Measurements from ENCODE around the gene ZNF639. TPM values are rescaled to one million over a fixed set of nuclear protein-coding genes. Genes with fewer than 3 reads are reported as not detected.
"Not testable (repeated sequence)": the region's sequence is repeated elsewhere in the genome, so short reads cannot be mapped to it uniquely, and the experiment has no call there.

The ZNF639 gene
- total and polyA plus RNA-seq, 10 of the 15 experiments (the other 5 are each of a cell fraction or from before 2014, with no cell fraction given), result 16.3 to 61.2 (median 35.3) TPM

- TF ChIP-seq PRDM15 (CRISPR knock-in tag; IDR thresholded peaks at IDR 0.05) (no peak), ATF7 (IDR thresholded peaks at IDR 0.05; ENCODE audit: low read depth) (no peak), ESRRA (IDR thresholded peaks at IDR 0.05; ENCODE audit: low read length) (no peak), NFYB (IDR thresholded peaks at IDR 0.05; ENCODE audit: insufficient read depth, low read depth, low read length) (no peak), MAX (IDR thresholded peaks at IDR 0.05; ENCODE audit: low read depth, low read length) (no peak), MTA3 (IDR thresholded peaks at IDR 0.05; ENCODE audit: borderline replicate concordance, low read length) (no peak)
Observed at GRCh38 chr3:179304605-179305004, 18.2 kb upstream of the ZNF639 start (continued).

- DNase-seq (ENCODE audit: low read depth, low spot score); in situ Hi-C loops (cut with MboI); H3K9me3 ChIP-seq (replicated peaks; ENCODE audit: control insufficient read depth, insufficient read depth, low read length); BruUV-seq (replicated peaks); FAIRE-seq; intact Hi-C loops (cut with micrococcal nuclease; ENCODE audit: unreplicated experiment); ATAC-seq; H3K4me1 ChIP-seq (ENCODE audit: control insufficient read depth, insufficient read depth, low read length); H3K27ac ChIP-seq (ENCODE audit: control insufficient read depth, insufficient read depth); H2AFZ ChIP-seq (ENCODE audit: control insufficient read depth, low read depth, low read length); H3K79me2 ChIP-seq (ENCODE audit: control insufficient read depth, insufficient read depth, low read length); H3K27me3 ChIP-seq (replicated peaks in 1 of 2; ENCODE audit: control insufficient read depth in 2 of 2, insufficient read depth in 2 of 2, low read length in 1 of 2); H3K4me2 ChIP-seq (ENCODE audit: control insufficient read depth, insufficient read depth); H3K36me3 ChIP-seq (ENCODE audit: control insufficient read depth in 2 of 2, insufficient read depth in 2 of 2, low read length in 1 of 2); H3K9ac ChIP-seq (ENCODE audit: control insufficient read depth, insufficient read depth, low read length); H3K4me3 ChIP-seq; H4K20me1 ChIP-seq (ENCODE audit: control insufficient read depth, insufficient read depth); RAD21 ChIA-PET (ENCODE audit: unreplicated experiment): not testable (repeated sequence)
- 66% methylated on average over 2 of the region's 2 CpGs for WGBS (ENCODE audit: insufficient coverage, insufficient replicate concordance, low lambda C conversion rate, missing lambda C conversion rate)
- SMC1A ChIA-PET (ENCODE audit: uncharacterized antibody, unreplicated experiment), result interaction anchor here (0.6 to 0.8 kb wide), 2 partner anchors 8 to 35 kb away, joined by 3 to 5 read pairs; no protein-coding TSS in a partner anchor
- CTCF ChIA-PET, result interaction anchor here (0.6 to 2.2 kb wide), 3 partner anchors 8 to 259 kb away, joined by 3 to 9 read pairs (median 4); no protein-coding TSS in a partner anchor
- POLR2A ChIA-PET, result interaction anchor here (0.9 kb wide), 1 partner anchor 339 kb away, joined by 3 read pairs; no protein-coding TSS in a partner anchor
Observed at GRCh38 chr3:179307362-179307761, 15.5 kb upstream of the ZNF639 start.

Measured in GM12878 (cell line).